Measurements from ENCODE around the gene HLCS. TPM values are rescaled to one million over a fixed set of nuclear protein-coding genes. Genes with fewer than 3 reads are reported as not detected.
"Not testable (repeated sequence)": the region's sequence is repeated elsewhere in the genome, so short reads cannot be mapped to it uniquely, and the experiment has no call there.

Gene HLCS
- total RNA-seq (2014; rRNA removed; shearing (Covaris generic); ENCODE audit: low replicate concordance) = 36.2 and 55.9 TPM in 2 replicates

DNA sequence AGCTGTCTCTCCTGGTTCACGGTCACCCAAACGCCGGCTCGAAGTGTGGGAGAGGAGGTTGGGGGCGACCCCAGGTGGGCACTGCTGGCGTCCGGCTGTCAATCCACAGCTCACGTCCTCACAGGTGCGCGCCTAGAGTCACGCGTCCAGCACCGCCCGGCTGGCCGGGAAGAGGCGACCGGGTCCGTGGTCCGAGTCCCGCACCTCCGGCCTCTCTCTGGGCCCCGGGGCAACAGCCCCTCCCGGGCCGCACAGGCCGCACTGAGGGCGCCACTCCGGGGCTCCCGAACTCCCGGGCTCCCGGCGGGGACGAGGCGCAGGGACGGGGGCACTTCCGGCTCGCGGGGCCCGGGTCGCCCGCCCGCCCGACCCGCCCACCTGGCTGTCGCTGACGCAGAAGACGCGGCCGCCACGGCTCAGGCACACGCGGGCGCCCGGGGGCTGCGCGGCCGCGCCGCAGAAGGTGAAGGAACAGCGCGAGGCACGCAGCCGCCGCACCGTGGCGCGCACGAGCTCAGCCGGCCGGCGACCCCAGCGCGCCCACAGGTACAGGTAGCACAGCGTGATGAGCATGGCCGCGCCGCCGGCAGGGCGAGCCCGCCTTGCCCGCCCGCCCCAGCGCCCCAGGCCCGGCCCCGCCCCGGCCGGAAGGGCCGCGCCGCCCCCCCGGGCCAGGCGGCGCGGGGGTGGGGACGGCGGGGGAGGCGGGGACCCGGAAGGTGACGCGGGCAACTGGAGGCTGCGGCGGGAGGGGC is at the start of gene HLCS:
HLCS (minus strand) TSS at position 604 of the 755 bp plus-strand sequence; CDS start at position 573, 31 bp downstream.
- 0 out of 2 replicates have a peak within 1 kb of the TSS, but pooled peaks have one; percentile 63 for H2AFZ ChIP-seq (ENCODE audit: low read length)
- H3K4me3 ChIP-seq (ENCODE audit: low read length) = peak within 1 kb of the TSS; percentile 94

GRCh38 chr21:37009740-37010341 is 43.4 kb upstream of the HLCS start:
- peak overlapping the region; percentile 89 for H3K4me2 ChIP-seq (ENCODE audit: low read depth, low read length, poor library complexity, severe bottlenecking)
- peak overlapping the region; percentile 98 for H2AFZ ChIP-seq (ENCODE audit: low read length)
- H3K27me3 ChIP-seq (ENCODE audit: low read length) = no peaks in the 10 kb centered on the region
- no peaks in the 10 kb centered on the region for H3K79me2 ChIP-seq (ENCODE audit: low read length)
- no peaks in the 10 kb centered on the region for H4K20me1 ChIP-seq (ENCODE audit: insufficient read depth, low read depth, low read length)
- no peaks in the 10 kb centered on the region for H3K36me3 ChIP-seq (ENCODE audit: insufficient read depth, low read length)
- H3K9me2 ChIP-seq (replicated peaks; ENCODE audit: insufficient read depth, low read length) = no peaks in the 10 kb centered on the region
- H3K9me3 ChIP-seq (ENCODE audit: low read length) = no peaks in the 10 kb centered on the region
- H3K4me3 ChIP-seq (ENCODE audit: low read length) = peak overlapping the region; percentile 73
- peak; percentile 92 for DNase-seq
- no peak overlapping the region for H3K27ac ChIP-seq (ENCODE audit: low read length)
- H3K4me1 ChIP-seq (ENCODE audit: low read length) = peaks cover 9% of the 10 kb centered on the region
- H3K9ac ChIP-seq (ENCODE audit: low read length) = peak overlapping the region; percentile 71

More for the DNA sequence above, at the start of gene HLCS:
- Histone ChIP-seq H3K4me2 (ENCODE audit: low read depth, low read length, poor library complexity, severe bottlenecking) (peak within 1 kb of the TSS; percentile 87), H3K9me3 (ENCODE audit: low read length) (no peaks in the 10 kb centered on the region), H3K4me1 (ENCODE audit: low read length) (peaks cover 24% of the 10 kb centered on the region), H3K9me2 (replicated peaks; ENCODE audit: insufficient read depth, low read length) (no peaks in the 10 kb centered on the region), H3K9ac (ENCODE audit: low read length) (peak within 1 kb of the TSS; percentile 96), H4K20me1 (ENCODE audit: insufficient read depth, low read depth, low read length) (no peaks in the 10 kb centered on the region), H3K27me3 (ENCODE audit: low read length) (no peaks in the 10 kb centered on the region), H3K79me2 (ENCODE audit: low read length) (peaks cover 19% of the 10 kb centered on the region), H3K36me3 (ENCODE audit: insufficient read depth, low read length) (no peaks in the 10 kb centered on the region), H3K27ac (ENCODE audit: low read length) (peak within 1 kb of the TSS; percentile 70)
- DNase-seq = peak; percentile 94

DNA sequence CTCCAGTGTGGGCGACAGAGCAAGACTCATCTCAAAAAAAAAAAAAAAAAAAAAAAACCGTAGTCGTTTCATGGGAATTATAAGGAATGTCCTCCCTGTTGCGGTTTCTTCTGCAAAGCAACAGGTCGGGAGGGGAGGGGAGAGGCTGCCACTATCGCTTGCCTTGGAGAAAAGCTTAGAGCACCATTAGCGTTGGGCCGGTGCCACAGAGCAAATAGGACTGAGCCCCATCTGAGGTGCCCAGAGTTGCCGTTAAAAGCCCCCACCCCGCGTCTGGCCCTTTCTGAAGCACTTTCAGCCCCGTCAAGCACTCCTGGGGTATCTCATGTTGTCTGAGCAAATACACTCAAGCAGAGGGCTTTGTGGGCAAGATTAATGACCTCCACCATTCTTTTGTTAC is 42.3 kb upstream of the HLCS start:
- H3K4me3 ChIP-seq (ENCODE audit: low read length) = no peak overlapping the region
- no peaks in the 10 kb centered on the region for H3K79me2 ChIP-seq (ENCODE audit: low read length)
- H2AFZ ChIP-seq (ENCODE audit: low read length) = no peak overlapping the region
- H4K20me1 ChIP-seq (ENCODE audit: insufficient read depth, low read depth, low read length) = no peaks in the 10 kb centered on the region
- no peak overlapping the region for H3K4me2 ChIP-seq (ENCODE audit: low read depth, low read length, poor library complexity, severe bottlenecking)
- no peak for DNase-seq
- no peak overlapping the region for H3K9ac ChIP-seq (ENCODE audit: low read length)
- peaks cover 9% of the 10 kb centered on the region for H3K4me1 ChIP-seq (ENCODE audit: low read length)
- no peaks in the 10 kb centered on the region for H3K9me3 ChIP-seq (ENCODE audit: low read length)
- no peak overlapping the region for H3K27ac ChIP-seq (ENCODE audit: low read length)
- H3K27me3 ChIP-seq (ENCODE audit: low read length) = no peaks in the 10 kb centered on the region
- no peaks in the 10 kb centered on the region for H3K9me2 ChIP-seq (replicated peaks; ENCODE audit: insufficient read depth, low read length)
- H3K36me3 ChIP-seq (ENCODE audit: insufficient read depth, low read length) = no peaks in the 10 kb centered on the region

- Histone ChIP-seq H3K27me3 (ENCODE audit: low read length) (no peaks in the 10 kb centered on the region), H3K4me2 (ENCODE audit: low read depth, low read length, poor library complexity, severe bottlenecking) (no peak within 1 kb of the TSS), H3K9ac (ENCODE audit: low read length) (no peak within 1 kb of the TSS), H3K4me3 (ENCODE audit: low read length) (no peak within 1 kb of the TSS), H3K36me3 (ENCODE audit: insufficient read depth, low read length) (no peaks in the 10 kb centered on the region), H3K9me3 (ENCODE audit: low read length) (no peaks in the 10 kb centered on the region), H4K20me1 (ENCODE audit: insufficient read depth, low read depth, low read length) (no peaks in the 10 kb centered on the region), H3K79me2 (ENCODE audit: low read length) (no peaks in the 10 kb centered on the region), H3K4me1 (ENCODE audit: low read length) (peaks cover 9% of the 10 kb centered on the region), H3K9me2 (replicated peaks; ENCODE audit: insufficient read depth, low read length) (no peaks in the 10 kb centered on the region), H2AFZ (ENCODE audit: low read length) (no peak within 1 kb of the TSS), H3K27ac (ENCODE audit: low read length) (no peak within 1 kb of the TSS)
- DNase-seq = no peak
Observed at GRCh38 chr21:37006486-37007291, 40.2 kb upstream of the HLCS start, which contains the start of gene RIPPLY3. Gene RIPPLY3 (plus strand): TSS chr21:37006702. CDS start chr21:37006773, 71 bp downstream.

- no peaks in the 10 kb centered on the region for H3K9me3 ChIP-seq (ENCODE audit: low read length)
- no peaks in the 10 kb centered on the region for H3K9me2 ChIP-seq (replicated peaks; ENCODE audit: insufficient read depth, low read length)
- no peaks in the 10 kb centered on the region for H3K36me3 ChIP-seq (ENCODE audit: insufficient read depth, low read length)
- H3K79me2 ChIP-seq (ENCODE audit: low read length) = no peaks in the 10 kb centered on the region
- no peak overlapping the region for H3K27ac ChIP-seq (ENCODE audit: low read length)
- no peak overlapping the region for H3K9ac ChIP-seq (ENCODE audit: low read length)
- no peak overlapping the region for H2AFZ ChIP-seq (ENCODE audit: low read length)
- peaks cover 12% of the 10 kb centered on the region for H3K4me1 ChIP-seq (ENCODE audit: low read length)
- H4K20me1 ChIP-seq (ENCODE audit: insufficient read depth, low read depth, low read length) = no peaks in the 10 kb centered on the region
- H3K4me3 ChIP-seq (ENCODE audit: low read length) = no peak overlapping the region
- no peak overlapping the region for H3K4me2 ChIP-seq (ENCODE audit: low read depth, low read length, poor library complexity, severe bottlenecking)
- H3K27me3 ChIP-seq (ENCODE audit: low read length) = no peaks in the 10 kb centered on the region
- DNase-seq = no peak
Observed at GRCh38 chr21:37005548-37006485, 39.3 kb upstream of the HLCS start.

GRCh38 chr21:37003917-37004316 is 37.4 kb upstream of the HLCS start:
- not testable (repeated sequence) for DNase-seq; H3K9me2 ChIP-seq (replicated peaks; ENCODE audit: insufficient read depth, low read length); H3K4me2 ChIP-seq (ENCODE audit: low read depth, low read length, poor library complexity, severe bottlenecking); H3K36me3 ChIP-seq (ENCODE audit: insufficient read depth, low read length); H3K9me3 ChIP-seq (ENCODE audit: low read length); H3K27me3 ChIP-seq (ENCODE audit: low read length); H4K20me1 ChIP-seq (ENCODE audit: insufficient read depth, low read depth, low read length); H3K4me1 ChIP-seq (ENCODE audit: low read length); H3K4me3 ChIP-seq (ENCODE audit: low read length); H3K27ac ChIP-seq (ENCODE audit: low read length); H3K79me2 ChIP-seq (ENCODE audit: low read length); H3K9ac ChIP-seq (ENCODE audit: low read length); H2AFZ ChIP-seq (ENCODE audit: low read length)

GRCh38 chr21:37002851-37003250 is 36.4 kb upstream of the HLCS start:
- not testable (repeated sequence) for H3K79me2 ChIP-seq (ENCODE audit: low read length); H3K4me3 ChIP-seq (ENCODE audit: low read length); H3K27me3 ChIP-seq (ENCODE audit: low read length); H3K9ac ChIP-seq (ENCODE audit: low read length); H3K9me3 ChIP-seq (ENCODE audit: low read length); H3K36me3 ChIP-seq (ENCODE audit: insufficient read depth, low read length); DNase-seq; H3K4me1 ChIP-seq (ENCODE audit: low read length); H3K9me2 ChIP-seq (replicated peaks; ENCODE audit: insufficient read depth, low read length); H3K27ac ChIP-seq (ENCODE audit: low read length); H4K20me1 ChIP-seq (ENCODE audit: insufficient read depth, low read depth, low read length); H3K4me2 ChIP-seq (ENCODE audit: low read depth, low read length, poor library complexity, severe bottlenecking); H2AFZ ChIP-seq (ENCODE audit: low read length)
